NCI-H1092 treated with DMSO at 0.1 percent for 48 hours (cell line): ENCODE results near the gene ENPP5.

Experiments
- DNase-seq: peaks from one replicate; lab custom pipeline; 2025; lab: John Stamatoyannopoulos, UW

Gene ENPP5, protein sequence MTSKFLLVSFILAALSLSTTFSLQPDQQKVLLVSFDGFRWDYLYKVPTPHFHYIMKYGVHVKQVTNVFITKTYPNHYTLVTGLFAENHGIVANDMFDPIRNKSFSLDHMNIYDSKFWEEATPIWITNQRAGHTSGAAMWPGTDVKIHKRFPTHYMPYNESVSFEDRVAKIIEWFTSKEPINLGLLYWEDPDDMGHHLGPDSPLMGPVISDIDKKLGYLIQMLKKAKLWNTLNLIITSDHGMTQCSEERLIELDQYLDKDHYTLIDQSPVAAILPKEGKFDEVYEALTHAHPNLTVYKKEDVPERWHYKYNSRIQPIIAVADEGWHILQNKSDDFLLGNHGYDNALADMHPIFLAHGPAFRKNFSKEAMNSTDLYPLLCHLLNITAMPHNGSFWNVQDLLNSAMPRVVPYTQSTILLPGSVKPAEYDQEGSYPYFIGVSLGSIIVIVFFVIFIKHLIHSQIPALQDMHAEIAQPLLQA

GRCh38 chr6:46170357-46171289 is at the start of gene ENPP5:
Gene ENPP5 (minus strand): TSS chr6:46170980. CDS start chr6:46168262, 2,718 bp downstream.
- peak; percentile 80 for DNase-seq

DNA sequence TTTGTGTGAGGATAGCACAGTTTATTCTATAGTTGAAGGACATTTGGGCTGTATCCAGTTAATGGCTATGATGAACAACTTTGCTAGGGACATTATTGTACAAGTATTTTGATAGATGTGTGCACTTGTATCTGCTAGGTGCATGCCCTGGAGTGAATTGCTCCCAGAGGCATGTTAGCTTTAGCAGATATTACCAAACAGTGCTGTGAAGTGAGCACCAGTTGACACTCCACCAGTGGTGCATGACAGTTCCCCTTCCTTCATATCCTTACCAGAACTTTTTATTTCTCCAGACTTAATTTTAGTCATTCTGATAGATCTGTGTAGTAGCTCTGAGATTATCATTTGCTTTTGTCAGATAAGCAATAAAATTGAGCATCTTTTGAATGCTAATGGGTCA is 48.9 kb upstream of the ENPP5 start:
- no peak for DNase-seq

GRCh38 chr6:46218457-46218856 is 47.7 kb upstream of the ENPP5 start:
- DNase-seq: no peak

- DNase-seq: no peak
Measured at GRCh38 chr6:46217671-46218131, 46.9 kb upstream of the ENPP5 start.

DNA sequence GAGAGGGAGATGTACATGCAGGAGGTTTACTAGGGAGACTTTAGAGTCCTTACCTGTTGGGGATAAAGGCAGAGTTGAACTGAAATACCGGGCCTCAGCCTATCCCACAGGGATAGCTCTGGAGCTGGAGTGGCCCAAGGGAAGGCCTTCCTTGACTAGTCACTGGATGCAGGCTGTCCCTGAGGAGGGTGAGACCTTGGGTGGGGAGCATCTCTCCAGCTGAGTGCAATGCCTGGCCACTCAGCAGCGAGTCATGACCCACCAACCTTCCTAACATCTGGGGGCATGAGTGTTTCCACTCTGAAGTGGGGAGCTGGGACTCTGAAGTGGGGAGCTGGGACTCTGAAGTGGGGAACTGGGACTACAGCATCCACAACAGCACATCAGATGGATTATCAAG is 46.1 kb upstream of the ENPP5 start:
- DNase-seq: no peak

DNA sequence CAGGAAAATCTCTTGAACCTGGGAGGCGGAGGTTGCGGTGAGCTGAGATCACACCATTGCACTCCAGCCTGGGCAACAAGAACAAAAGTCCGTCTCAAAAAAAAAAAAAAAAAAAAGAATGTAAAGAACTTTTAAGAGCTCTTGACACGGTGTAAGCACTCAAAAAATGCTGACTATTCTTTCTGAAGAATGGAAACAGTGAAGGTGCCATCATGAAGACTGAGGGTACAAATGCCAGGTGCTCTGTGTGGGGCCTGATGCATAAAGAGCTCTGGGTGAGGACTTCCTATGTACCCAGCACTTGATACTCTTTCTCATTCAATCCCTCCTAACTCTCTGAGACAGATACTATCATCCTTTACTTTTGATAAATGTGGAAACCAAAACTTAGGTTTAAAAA is 45.0 kb upstream of the ENPP5 start:
- DNase-seq: no peak

- no peak for DNase-seq
Measured at GRCh38 chr6:46215213-46215612, 44.4 kb upstream of the ENPP5 start.

DNA sequence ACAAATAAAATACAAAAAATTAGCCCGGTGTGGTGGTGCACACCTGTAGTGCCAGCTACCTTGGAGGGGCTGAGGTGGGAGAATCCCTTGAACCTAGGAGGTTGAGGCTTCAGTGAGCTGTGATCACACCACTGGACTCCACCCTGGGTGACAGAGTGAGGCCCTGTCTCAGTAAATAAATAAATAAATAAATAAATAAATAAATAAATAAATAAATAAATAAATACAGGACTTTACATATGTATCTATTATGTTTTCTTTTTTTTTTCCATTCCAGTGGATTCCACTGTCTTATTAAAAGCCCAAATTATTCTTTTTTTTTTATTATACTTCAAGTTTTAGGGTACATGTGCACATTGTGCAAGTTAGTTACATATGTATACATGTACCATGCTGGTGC is 41.1 kb upstream of the ENPP5 start:
- no peak for DNase-seq

DNA sequence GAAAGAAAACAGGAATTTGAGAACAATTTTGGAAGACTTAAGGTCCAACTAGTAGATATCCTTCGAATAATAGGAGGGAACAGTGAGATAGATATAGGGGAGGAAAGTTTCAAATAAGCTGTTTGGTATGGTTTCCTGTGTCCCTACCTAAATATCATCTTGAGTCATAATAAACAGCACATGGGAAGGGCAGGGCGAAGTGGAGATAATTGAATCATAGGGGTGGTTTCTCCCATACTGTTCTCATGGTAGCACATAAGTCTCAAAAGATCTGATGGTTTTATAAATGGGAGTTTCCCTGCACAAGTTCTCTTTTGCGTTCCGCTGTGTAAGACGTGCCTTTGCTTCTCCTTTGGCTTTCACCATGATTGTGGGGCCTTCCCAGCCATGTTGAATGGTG is 39.5 kb upstream of the ENPP5 start:
- no peak for DNase-seq

GRCh38 chr6:46208303-46208702 is 37.5 kb upstream of the ENPP5 start:
- no peak for DNase-seq

- DNase-seq: peak; percentile 0
Measured at GRCh38 chr6:46207174-46207573, 36.4 kb upstream of the ENPP5 start.

DNA sequence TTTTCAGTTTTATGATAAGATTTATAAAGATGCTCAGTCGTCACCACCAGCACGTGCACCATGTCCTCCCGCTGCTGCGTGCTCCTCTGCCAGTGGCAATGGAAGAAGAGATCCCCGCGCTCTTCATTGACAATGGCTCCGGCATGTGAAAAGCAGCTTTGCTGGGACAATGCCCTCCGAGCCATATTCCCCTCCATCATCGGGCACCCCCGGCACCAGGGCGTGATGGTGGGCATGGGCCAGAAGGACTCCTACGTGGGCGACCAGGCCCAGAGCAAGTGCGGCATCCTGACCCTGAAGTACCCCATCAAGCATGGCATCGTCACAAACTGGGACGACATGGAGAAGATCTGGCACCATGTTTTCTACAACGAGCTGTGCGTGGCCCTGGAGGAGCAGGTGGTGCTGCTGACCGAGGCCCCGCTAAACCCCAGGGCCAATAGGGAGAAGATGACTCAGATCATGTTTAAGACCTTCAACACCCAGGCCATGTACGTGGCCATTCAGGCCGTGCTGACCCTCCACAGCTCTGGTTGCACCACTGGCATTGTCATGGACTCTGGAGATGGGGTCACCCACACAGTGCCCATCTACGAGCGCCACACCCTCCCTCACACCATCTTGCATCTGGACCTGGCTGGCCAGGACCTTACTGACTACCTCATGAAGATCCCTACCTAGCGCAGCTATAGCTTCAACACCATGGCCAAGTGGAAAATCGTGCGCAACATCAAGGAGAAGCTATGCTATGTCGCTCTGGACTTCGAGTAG is 34.3 kb upstream of the ENPP5 start:
- DNase-seq: no peak

DNA sequence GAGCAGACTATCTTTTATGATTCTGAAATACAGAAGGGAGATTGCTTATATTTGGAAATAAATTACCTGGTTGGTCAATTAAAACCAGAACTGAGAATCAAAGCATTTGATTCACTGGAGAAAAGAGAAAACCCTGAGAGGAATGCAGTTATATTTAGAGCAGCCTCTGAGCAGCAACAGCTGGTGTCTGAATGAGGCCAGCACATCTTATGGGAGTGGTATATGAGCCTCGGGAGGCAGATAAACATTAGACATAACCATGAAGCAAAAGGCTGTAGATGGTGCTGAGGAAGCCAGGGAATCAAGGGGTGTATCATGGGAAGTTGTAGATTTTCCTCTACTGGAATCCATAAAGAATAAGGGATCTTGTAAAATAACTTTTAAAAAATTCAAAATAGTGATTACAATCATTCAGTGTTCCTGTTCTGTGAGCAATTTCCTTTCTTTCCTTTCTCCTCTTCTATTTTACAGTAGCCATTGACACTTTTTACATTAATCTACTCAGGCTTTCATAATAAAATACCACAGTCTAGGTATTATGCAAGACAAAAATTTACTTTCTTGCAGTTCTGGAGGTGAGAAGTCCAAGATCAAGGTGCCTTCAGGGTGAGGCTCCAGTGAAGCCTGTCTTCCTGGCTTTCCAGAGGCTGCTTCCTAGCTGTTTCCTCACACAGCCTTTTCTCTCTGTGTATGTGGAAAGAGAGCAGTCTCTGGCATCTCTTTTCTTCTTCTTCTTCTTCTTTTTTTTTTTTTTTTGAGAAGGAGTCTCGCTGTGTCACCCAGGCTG is 32.8 kb upstream of the ENPP5 start:
- DNase-seq: no peak

GRCh38 chr6:46201702-46202101 is 30.9 kb upstream of the ENPP5 start:
- DNase-seq: no peak

DNA sequence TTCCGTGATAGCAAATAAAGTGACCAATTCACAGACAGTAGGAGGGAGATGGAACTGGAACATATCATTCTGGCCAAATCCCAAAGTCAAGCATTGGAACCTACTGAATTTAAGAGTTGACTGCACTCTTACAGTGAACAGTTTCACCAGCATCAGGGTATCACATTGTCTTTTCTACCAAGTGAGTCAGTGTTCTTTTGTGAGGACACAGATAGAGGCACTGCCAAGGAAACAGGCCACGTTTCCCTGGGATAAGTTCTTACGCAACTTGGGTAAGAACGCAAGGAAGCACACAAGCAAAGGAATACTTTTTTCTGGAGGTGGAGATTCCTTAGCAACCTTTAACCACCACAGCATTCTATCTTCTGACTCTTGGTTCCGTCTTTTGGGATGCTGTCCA is 28.6 kb upstream of the ENPP5 start:
- no peak for DNase-seq

- no peak for DNase-seq
Measured at GRCh38 chr6:46191961-46192360, 21.2 kb upstream of the ENPP5 start.

DNA sequence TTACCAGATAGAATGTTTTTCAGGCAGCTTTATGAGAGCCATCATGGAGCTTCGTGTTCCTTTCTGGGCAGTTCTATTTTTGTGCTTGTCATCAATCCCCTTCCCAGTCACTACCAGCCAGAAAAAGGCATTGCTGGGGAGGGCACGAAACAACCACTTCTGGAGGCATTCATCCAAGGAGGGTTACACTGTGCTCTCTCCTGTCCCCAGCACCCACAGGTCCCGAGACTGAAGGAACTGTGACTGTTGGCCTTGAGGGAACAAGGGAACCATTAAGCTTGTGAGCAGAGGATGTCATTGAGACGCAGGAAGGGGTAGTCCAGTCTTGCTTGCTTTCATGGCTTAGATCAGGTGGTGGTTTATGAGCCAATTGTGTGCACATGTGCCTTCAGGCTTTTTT is 20.1 kb upstream of the ENPP5 start:
- no peak for DNase-seq

GRCh38 chr6:46189726-46190125 is 18.9 kb upstream of the ENPP5 start:
- DNase-seq: no peak

- DNase-seq: no peak
Measured at GRCh38 chr6:46186583-46186982, 15.8 kb upstream of the ENPP5 start.

DNA sequence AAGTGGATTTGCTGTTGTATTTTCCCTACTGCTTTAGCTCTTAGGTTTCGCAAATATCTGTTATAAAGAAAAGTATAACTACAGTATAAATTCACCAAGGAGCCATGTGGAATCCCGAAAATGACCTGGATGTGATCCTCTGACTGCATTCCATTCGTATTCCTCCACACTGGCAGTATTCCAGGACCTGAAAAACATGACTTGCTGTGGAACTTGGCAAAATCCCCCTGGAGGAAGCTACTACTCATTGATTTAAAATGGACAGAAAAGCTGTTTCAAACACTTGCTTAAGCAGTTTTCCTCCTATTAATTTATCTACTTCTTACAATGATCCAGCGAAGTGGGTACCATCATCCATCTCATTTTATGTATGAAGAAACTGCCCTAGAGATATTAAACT is 13.3 kb upstream of the ENPP5 start:
- no peak for DNase-seq

DNA sequence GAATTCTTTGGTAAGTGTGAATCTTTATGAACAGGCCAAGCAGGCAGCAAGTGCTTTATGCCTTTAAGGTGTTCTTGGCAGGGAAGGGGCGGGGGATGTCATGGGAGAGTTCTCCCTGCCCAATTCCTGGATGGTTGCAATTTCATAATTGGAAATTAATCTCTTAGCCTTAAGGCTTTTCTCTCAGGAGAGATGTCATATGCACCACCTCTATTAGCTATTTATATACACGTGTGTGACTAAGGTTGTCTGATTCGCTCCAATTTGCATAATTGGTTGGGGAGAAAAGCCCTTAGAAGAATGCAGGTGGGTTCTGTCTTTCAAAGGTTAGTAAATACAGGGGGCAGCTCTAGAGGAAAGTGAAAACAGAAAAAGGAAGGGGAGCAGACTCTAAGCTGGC is 5.2 kb upstream of the ENPP5 start:
- DNase-seq: no peak
